ENCODE data around the gene PKNOX2.

Gene PKNOX2

DNA sequence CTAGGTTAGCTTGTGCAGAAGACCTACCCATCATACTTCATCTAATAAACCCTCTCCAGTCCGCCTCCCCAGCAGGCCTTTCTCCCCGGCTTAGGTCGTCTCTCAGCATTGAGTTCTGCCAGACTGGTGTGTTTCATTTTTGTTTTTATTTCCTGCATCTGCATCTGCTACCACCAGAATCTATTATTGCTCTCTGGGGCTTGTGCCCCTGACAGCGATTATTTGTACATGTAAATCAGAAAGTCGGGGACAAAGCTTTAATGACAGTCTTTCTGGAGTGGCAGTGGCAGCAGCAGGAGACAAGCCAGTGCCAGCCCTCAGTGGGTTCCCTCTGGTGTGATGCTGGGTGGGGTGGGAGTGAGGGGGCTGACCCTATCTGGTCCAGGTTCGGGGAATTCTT, 127.5 kb downstream of the PKNOX2 start:
- no peaks in the 10 kb centered on the region for H3K79me2 ChIP-seq (ENCODE audit: control insufficient read depth, low read length)
- no peaks in the 10 kb centered on the region for H3K36me3 ChIP-seq (ENCODE audit: control insufficient read depth, low read length)
- H3K4me2 ChIP-seq (ENCODE audit: low read length), result no peak overlapping the region
- no peaks in the 10 kb centered on the region for H3K9me2 ChIP-seq (replicated peaks; ENCODE audit: control insufficient read depth, low read length)
- no peak overlapping the region for H3K27ac ChIP-seq (ENCODE audit: low read depth, low read length)
- no peak overlapping the region for H3K4me3 ChIP-seq (ENCODE audit: low read length)
- no peaks in the 10 kb centered on the region for H3F3A ChIP-seq (ENCODE audit: control insufficient read depth, insufficient read depth)
- H4K20me1 ChIP-seq (ENCODE audit: control insufficient read depth, insufficient read depth, low read depth, low read length), result no peaks in the 10 kb centered on the region
- no peaks in the 10 kb centered on the region for H3K27me3 ChIP-seq (ENCODE audit: control insufficient read depth, low read length)
- no peaks in the 10 kb centered on the region for H3K9me3 ChIP-seq (ENCODE audit: control insufficient read depth, insufficient read depth, low read length)
- no peak for TF ChIP-seq EZH2phosphoT487 (IDR thresholded peaks at IDR 0.05; ENCODE audit: borderline replicate concordance, low read length)
- TF ChIP-seq, protein P1, sequence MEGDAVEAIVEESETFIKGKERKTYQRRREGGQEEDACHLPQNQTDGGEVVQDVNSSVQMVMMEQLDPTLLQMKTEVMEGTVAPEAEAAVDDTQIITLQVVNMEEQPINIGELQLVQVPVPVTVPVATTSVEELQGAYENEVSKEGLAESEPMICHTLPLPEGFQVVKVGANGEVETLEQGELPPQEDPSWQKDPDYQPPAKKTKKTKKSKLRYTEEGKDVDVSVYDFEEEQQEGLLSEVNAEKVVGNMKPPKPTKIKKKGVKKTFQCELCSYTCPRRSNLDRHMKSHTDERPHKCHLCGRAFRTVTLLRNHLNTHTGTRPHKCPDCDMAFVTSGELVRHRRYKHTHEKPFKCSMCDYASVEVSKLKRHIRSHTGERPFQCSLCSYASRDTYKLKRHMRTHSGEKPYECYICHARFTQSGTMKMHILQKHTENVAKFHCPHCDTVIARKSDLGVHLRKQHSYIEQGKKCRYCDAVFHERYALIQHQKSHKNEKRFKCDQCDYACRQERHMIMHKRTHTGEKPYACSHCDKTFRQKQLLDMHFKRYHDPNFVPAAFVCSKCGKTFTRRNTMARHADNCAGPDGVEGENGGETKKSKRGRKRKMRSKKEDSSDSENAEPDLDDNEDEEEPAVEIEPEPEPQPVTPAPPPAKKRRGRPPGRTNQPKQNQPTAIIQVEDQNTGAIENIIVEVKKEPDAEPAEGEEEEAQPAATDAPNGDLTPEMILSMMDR (IDR thresholded peaks at IDR 0.05; ENCODE audit: low read depth, low read length, poor library complexity, severe bottlenecking), result no peak
- no peaks in the 10 kb centered on the region for H3K4me1 ChIP-seq (ENCODE audit: control insufficient read depth, low read length)

DNA sequence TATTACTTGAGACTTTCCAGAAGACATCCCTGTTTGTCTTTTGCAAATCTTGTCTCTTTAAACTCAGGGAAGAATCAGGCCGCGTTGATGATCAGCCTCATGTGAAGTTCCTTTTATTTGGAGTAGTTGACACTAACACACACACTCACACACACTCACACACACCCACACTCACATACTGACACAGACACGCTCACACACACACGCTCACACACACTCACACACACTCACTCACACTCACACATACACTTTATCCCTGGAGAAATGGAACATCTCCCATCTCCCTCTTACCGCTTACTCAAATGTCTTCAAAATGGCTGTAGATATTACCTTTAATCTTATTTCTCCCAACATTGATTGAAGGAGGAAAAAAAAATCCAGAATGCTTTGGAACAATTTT, 129.0 kb downstream of the PKNOX2 start:
- Histone ChIP-seq H3K79me2 (ENCODE audit: control insufficient read depth, low read length) (no peaks in the 10 kb centered on the region), H3K27ac (ENCODE audit: low read depth, low read length) (no peak overlapping the region), H3K36me3 (ENCODE audit: control insufficient read depth, low read length) (no peaks in the 10 kb centered on the region), H3K4me2 (ENCODE audit: low read length) (no peak overlapping the region), H3K9me2 (replicated peaks; ENCODE audit: control insufficient read depth, low read length) (no peaks in the 10 kb centered on the region), H3K9me3 (ENCODE audit: control insufficient read depth, insufficient read depth, low read length) (no peaks in the 10 kb centered on the region), H3K4me3 (ENCODE audit: low read length) (no peak overlapping the region), H3K27me3 (ENCODE audit: control insufficient read depth, low read length) (no peaks in the 10 kb centered on the region), H3K4me1 (ENCODE audit: control insufficient read depth, low read length) (no peaks in the 10 kb centered on the region), H3F3A (ENCODE audit: control insufficient read depth, insufficient read depth) (no peaks in the 10 kb centered on the region), H4K20me1 (ENCODE audit: control insufficient read depth, insufficient read depth, low read depth, low read length) (no peaks in the 10 kb centered on the region)
- TF ChIP-seq, protein P1 (IDR thresholded peaks at IDR 0.05; ENCODE audit: low read depth, low read length, poor library complexity, severe bottlenecking), result no peak

DNA sequence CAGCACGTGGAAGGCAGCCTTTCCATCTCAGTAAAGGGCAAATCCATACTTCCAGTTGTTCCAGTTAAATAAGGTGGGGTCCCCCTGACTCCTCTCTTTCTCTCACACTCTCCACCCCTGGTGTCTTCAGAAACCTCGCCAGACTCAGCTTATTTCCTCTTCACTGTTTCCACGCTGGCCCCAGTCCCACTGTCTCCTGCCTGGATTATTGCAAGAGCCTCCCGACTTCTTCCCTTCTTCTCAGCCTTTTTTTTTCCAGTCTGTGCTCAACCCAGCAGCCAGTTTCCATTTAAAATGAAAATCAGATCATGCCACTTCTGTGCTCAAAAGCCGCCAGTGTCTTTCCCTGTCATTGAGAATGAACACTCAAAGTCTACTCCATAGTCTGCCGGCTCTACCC, 131.4 kb downstream of the PKNOX2 start:
- no peaks in the 10 kb centered on the region for H3K4me1 ChIP-seq (ENCODE audit: control insufficient read depth, low read length)
- no peaks in the 10 kb centered on the region for H3K79me2 ChIP-seq (ENCODE audit: control insufficient read depth, low read length)
- no peaks in the 10 kb centered on the region for H3K27me3 ChIP-seq (ENCODE audit: control insufficient read depth, low read length)
- H3K9me2 ChIP-seq (replicated peaks; ENCODE audit: control insufficient read depth, low read length), result no peaks in the 10 kb centered on the region
- H4K20me1 ChIP-seq (ENCODE audit: control insufficient read depth, insufficient read depth, low read depth, low read length), result no peaks in the 10 kb centered on the region
- no peaks in the 10 kb centered on the region for H3F3A ChIP-seq (ENCODE audit: control insufficient read depth, insufficient read depth)
- H3K4me3 ChIP-seq (ENCODE audit: low read length), result no peak overlapping the region
- no peaks in the 10 kb centered on the region for H3K9me3 ChIP-seq (ENCODE audit: control insufficient read depth, insufficient read depth, low read length)
- H3K4me2 ChIP-seq (ENCODE audit: low read length), result no peak overlapping the region
- TF ChIP-seq, protein P1 (IDR thresholded peaks at IDR 0.05; ENCODE audit: low read depth, low read length, poor library complexity, severe bottlenecking), result no peak
- TF ChIP-seq EZH2phosphoT487 (IDR thresholded peaks at IDR 0.05; ENCODE audit: borderline replicate concordance, low read length), result no peak
- H3K27ac ChIP-seq (ENCODE audit: low read depth, low read length), result no peak overlapping the region
- H3K36me3 ChIP-seq (ENCODE audit: control insufficient read depth, low read length), result no peaks in the 10 kb centered on the region

Data from DOHH2 (cell line).